ENCODE data around the gene KIF6. TPM values are rescaled to one million over a fixed set of nuclear protein-coding genes. Genes with fewer than 3 reads are reported as not detected.

The KIF6 gene
- total and polyA plus RNA-seq, 5 donors, result 0.25 to 1.4 (median 0.43) TPM

- ATAC-seq, result peak; percentile 45 to 53
- intact Hi-C loops (cut with DNase I), result no loop called here
- Histone ChIP-seq H3K4me1 (ENCODE audit: control insufficient read depth, insufficient read depth, low read length) (peaks cover 2% of the 10 kb centered on the region), H3K4me3 (ENCODE audit: low read length) (no peak overlapping the region), H3K27me3 (ENCODE audit: control insufficient read depth, insufficient read depth) (no peaks in the 10 kb centered on the region), H3K9me3 (ENCODE audit: control insufficient read depth, low read length) (no peaks in the 10 kb centered on the region), H3K27ac (ENCODE audit: low read length) (no peak overlapping the region)
- DNase-seq, result no peak
- 54% methylated on average over 7 of the region's 7 CpGs for WGBS
Observed at GRCh38 chr6:39357998-39358686, 367.1 kb downstream of the KIF6 start.

- no peak overlapping the region for H3K4me3 ChIP-seq (ENCODE audit: low read length)
- H3K27ac ChIP-seq (ENCODE audit: low read length), result no peak overlapping the region
- intact Hi-C loops (cut with DNase I), result no loop called here
- no peaks in the 10 kb centered on the region for H3K9me3 ChIP-seq (ENCODE audit: control insufficient read depth, low read length)
- DNase-seq (no peak), ATAC-seq (peak in 1 of 2 donors; percentile 53)
- H3K27me3 ChIP-seq (ENCODE audit: control insufficient read depth, insufficient read depth), result no peaks in the 10 kb centered on the region
- peaks cover 2% of the 10 kb centered on the region for H3K4me1 ChIP-seq (ENCODE audit: control insufficient read depth, insufficient read depth, low read length)
- WGBS, result 83% methylated on average over 7 of the region's 7 CpGs
Observed at GRCh38 chr6:39353698-39354315, 371.4 kb downstream of the KIF6 start.

- WGBS, result 83% methylated on average over 13 of the region's 13 CpGs
- intact Hi-C loops (cut with DNase I), result no loop called here
Observed at GRCh38 chr6:39350723-39351505, 374.3 kb downstream of the KIF6 start.

GRCh38 chr6:39348740-39349139 is 376.5 kb downstream of the KIF6 start:
- ATAC-seq, result no peak

More at GRCh38 chr6:39350723-39351505, 374.3 kb downstream of the KIF6 start:
- DNase-seq (no peak), ATAC-seq (no peak)
- no peak overlapping the region for H3K4me3 ChIP-seq (ENCODE audit: low read length)
- H3K27ac ChIP-seq (ENCODE audit: low read length), result no peak overlapping the region
- no peaks in the 10 kb centered on the region for H3K9me3 ChIP-seq (ENCODE audit: control insufficient read depth, low read length)
- peaks cover 2% of the 10 kb centered on the region for H3K4me1 ChIP-seq (ENCODE audit: control insufficient read depth, insufficient read depth, low read length)
- H3K27me3 ChIP-seq (ENCODE audit: control insufficient read depth, insufficient read depth), result no peaks in the 10 kb centered on the region

GRCh38 chr6:39347906-39348585 is 377.2 kb downstream of the KIF6 start:
- whole genome bisulfite sequencing, result 38% methylated on average over 9 of the region's 9 CpGs
- Histone ChIP-seq H3K27ac (ENCODE audit: low read length) (no peak overlapping the region), H3K4me3 (ENCODE audit: low read length) (no peak overlapping the region), H3K4me1 (ENCODE audit: control insufficient read depth, insufficient read depth, low read length) (no peaks in the 10 kb centered on the region), H3K27me3 (ENCODE audit: control insufficient read depth, insufficient read depth) (no peaks in the 10 kb centered on the region), H3K9me3 (ENCODE audit: control insufficient read depth, low read length) (no peaks in the 10 kb centered on the region)
- peak; percentile 56 to 78 for ATAC-seq
- intact Hi-C loops (cut with DNase I), result no loop called here
- DNase-seq, result peak; percentile 61 to 89 (median 84)

More at GRCh38 chr6:39348740-39349139, 376.5 kb downstream of the KIF6 start:
- intact Hi-C loops (cut with DNase I), result no loop called here
- Histone ChIP-seq H3K27ac (ENCODE audit: low read length) (no peak overlapping the region), H3K4me3 (ENCODE audit: low read length) (no peak overlapping the region), H3K27me3 (ENCODE audit: control insufficient read depth, insufficient read depth) (no peaks in the 10 kb centered on the region), H3K4me1 (ENCODE audit: control insufficient read depth, insufficient read depth, low read length) (no peaks in the 10 kb centered on the region), H3K9me3 (ENCODE audit: control insufficient read depth, low read length) (no peaks in the 10 kb centered on the region)
- no peak for DNase-seq
- WGBS, result 92% methylated on average over 15 of the region's 15 CpGs

GRCh38 chr6:39347206-39347605 is 378.0 kb downstream of the KIF6 start:
- 89% methylated on average over 6 of the region's 6 CpGs for WGBS
- Histone ChIP-seq H3K9me3 (ENCODE audit: control insufficient read depth, low read length) (no peaks in the 10 kb centered on the region), H3K27ac (ENCODE audit: low read length) (no peak overlapping the region), H3K4me1 (ENCODE audit: control insufficient read depth, insufficient read depth, low read length) (no peaks in the 10 kb centered on the region), H3K4me3 (ENCODE audit: low read length) (no peak overlapping the region), H3K27me3 (ENCODE audit: control insufficient read depth, insufficient read depth) (no peaks in the 10 kb centered on the region)
- no peak for ATAC-seq
- DNase-seq, result peak in 1 of 3 donors; percentile 60
- intact Hi-C loops (cut with DNase I), result no loop called here

- Histone ChIP-seq H3K9me3 (ENCODE audit: control insufficient read depth, low read length) (no peaks in the 10 kb centered on the region), H3K27ac (ENCODE audit: low read length) (no peak overlapping the region), H3K4me3 (ENCODE audit: low read length) (no peak overlapping the region), H3K4me1 (ENCODE audit: control insufficient read depth, insufficient read depth, low read length) (no peaks in the 10 kb centered on the region), H3K27me3 (ENCODE audit: control insufficient read depth, insufficient read depth) (no peaks in the 10 kb centered on the region)
- ATAC-seq (no peak), DNase-seq (no peak)
- 82% methylated on average over 7 of the region's 7 CpGs for WGBS
- intact Hi-C loops (cut with DNase I), result no loop called here
Observed at GRCh38 chr6:39344821-39345280, 380.4 kb downstream of the KIF6 start.

GRCh38 chr6:39343396-39343870 is 381.8 kb downstream of the KIF6 start:
- intact Hi-C loops (cut with DNase I), result no loop called here
- no peaks in the 10 kb centered on the region for H3K27me3 ChIP-seq (ENCODE audit: control insufficient read depth, insufficient read depth)
- no peaks in the 10 kb centered on the region for H3K9me3 ChIP-seq (ENCODE audit: control insufficient read depth, low read length)
- ATAC-seq (no peak), DNase-seq (peak in 1 of 3 donors; percentile 53)
- H3K4me3 ChIP-seq (ENCODE audit: low read length), result no peak overlapping the region
- no peak overlapping the region for H3K27ac ChIP-seq (ENCODE audit: low read length)
- 68% methylated on average over 9 of the region's 9 CpGs for WGBS
- H3K4me1 ChIP-seq (ENCODE audit: control insufficient read depth, insufficient read depth, low read length), result no peaks in the 10 kb centered on the region

- Histone ChIP-seq H3K27ac (ENCODE audit: low read length) (no peak overlapping the region), H3K4me1 (ENCODE audit: control insufficient read depth, insufficient read depth, low read length) (no peaks in the 10 kb centered on the region), H3K27me3 (ENCODE audit: control insufficient read depth, insufficient read depth) (no peaks in the 10 kb centered on the region), H3K4me3 (ENCODE audit: low read length) (no peak overlapping the region), H3K9me3 (ENCODE audit: control insufficient read depth, low read length) (no peaks in the 10 kb centered on the region)
- intact Hi-C loops (cut with DNase I), result no loop called here
- DNase-seq (peak in 2 of 3 donors; percentile 56 to 63), ATAC-seq (peak; percentile 13 to 17)
- WGBS, result 65% methylated on average over 14 of the region's 14 CpGs
Observed at GRCh38 chr6:39342692-39343395, 382.4 kb downstream of the KIF6 start.

GRCh38 chr6:39341937-39342336 is 383.3 kb downstream of the KIF6 start:
- no peak for DNase-seq
- Histone ChIP-seq H3K4me3 (ENCODE audit: low read length) (no peak overlapping the region), H3K27ac (ENCODE audit: low read length) (no peak overlapping the region), H3K9me3 (ENCODE audit: control insufficient read depth, low read length) (no peaks in the 10 kb centered on the region), H3K27me3 (ENCODE audit: control insufficient read depth, insufficient read depth) (no peaks in the 10 kb centered on the region), H3K4me1 (ENCODE audit: control insufficient read depth, insufficient read depth, low read length) (no peaks in the 10 kb centered on the region)
- no peak for ATAC-seq
- intact Hi-C loops (cut with DNase I), result no loop called here
- WGBS, result 76% methylated on average over 5 of the region's 5 CpGs

Data from right cardiac atrium (tissue), 5 donors.